Ishikawa (cell line): ENCODE measurements around the gene PSMG4.

ENCODE experiments used
- CREB1 ChIP-seq: IDR thresholded peaks from 2 replicates; pipeline ENCODE4 v1.6.1; 2012; ENCODE audit warnings: low read depth
- EGR1 ChIP-seq: IDR thresholded peaks from 2 replicates; pipeline ENCODE4 v1.6.1; 2012
- EP300 ChIP-seq: IDR thresholded peaks from 2 replicates; pipeline ENCODE4 v1.6.1; 2012; ENCODE audit warnings: borderline replicate concordance
- FOXM1 ChIP-seq: IDR thresholded peaks from 2 replicates; pipeline ENCODE4 v1.6.1; 2012; ENCODE audit warnings: low read depth, borderline replicate concordance
- NFIC ChIP-seq: IDR thresholded peaks from 2 replicates; pipeline ENCODE4 v1.6.1; 2012
- RAD21 ChIP-seq: IDR thresholded peaks from 2 replicates; pipeline ENCODE4 v1.6.1; 2012; ENCODE audit warnings: low read depth
- REST ChIP-seq: IDR thresholded peaks from 2 replicates; pipeline ENCODE4 v1.6.1; 2012; ENCODE audit warnings: low read depth, mild to moderate bottlenecking
- TAF1 ChIP-seq: IDR thresholded peaks from 2 replicates; pipeline ENCODE4 v1.6.1; 2012; ENCODE audit warnings: low read depth, mild to moderate bottlenecking
- TEAD4 ChIP-seq: IDR thresholded peaks from 2 replicates; pipeline ENCODE4 v1.6.1; 2012
- USF1 ChIP-seq: IDR thresholded peaks from 2 replicates; pipeline ENCODE4 v1.6.1; 2012
- YY1 ChIP-seq: IDR thresholded peaks from 2 replicates; pipeline ENCODE4 v1.6.1; 2012; ENCODE audit warnings: low read depth
- ZBTB7A ChIP-seq: IDR thresholded peaks from 2 replicates; pipeline ENCODE4 v1.6.1; 2012; ENCODE audit warnings: low read depth

- TF ChIP-seq TAF1 (no peak), YY1 (no peak), EP300 (no peak), REST (no peak), EGR1 (no peak), NFIC (no peak), USF1 (no peak), ZBTB7A (no peak), TEAD4 (no peak), FOXM1 (no peak), RAD21 (no peak), CREB1 (no peak)
Measured at GRCh38 chr6:3221578-3221977, 37.2 kb upstream of the PSMG4 start.
